Amniotic epithelial cell (primary cell): ENCODE results near the gene PROM2.

Experiments
- DNase-seq: peaks from one replicate; pipeline ENCODE4 v3.0.0-alpha.2; 2010; ENCODE audit warnings: low read depth

Gene PROM2

GRCh38 chr2:95320986-95321767, 46.9 kb downstream of the PROM2 start:
- DNase-seq: no peak

DNA sequence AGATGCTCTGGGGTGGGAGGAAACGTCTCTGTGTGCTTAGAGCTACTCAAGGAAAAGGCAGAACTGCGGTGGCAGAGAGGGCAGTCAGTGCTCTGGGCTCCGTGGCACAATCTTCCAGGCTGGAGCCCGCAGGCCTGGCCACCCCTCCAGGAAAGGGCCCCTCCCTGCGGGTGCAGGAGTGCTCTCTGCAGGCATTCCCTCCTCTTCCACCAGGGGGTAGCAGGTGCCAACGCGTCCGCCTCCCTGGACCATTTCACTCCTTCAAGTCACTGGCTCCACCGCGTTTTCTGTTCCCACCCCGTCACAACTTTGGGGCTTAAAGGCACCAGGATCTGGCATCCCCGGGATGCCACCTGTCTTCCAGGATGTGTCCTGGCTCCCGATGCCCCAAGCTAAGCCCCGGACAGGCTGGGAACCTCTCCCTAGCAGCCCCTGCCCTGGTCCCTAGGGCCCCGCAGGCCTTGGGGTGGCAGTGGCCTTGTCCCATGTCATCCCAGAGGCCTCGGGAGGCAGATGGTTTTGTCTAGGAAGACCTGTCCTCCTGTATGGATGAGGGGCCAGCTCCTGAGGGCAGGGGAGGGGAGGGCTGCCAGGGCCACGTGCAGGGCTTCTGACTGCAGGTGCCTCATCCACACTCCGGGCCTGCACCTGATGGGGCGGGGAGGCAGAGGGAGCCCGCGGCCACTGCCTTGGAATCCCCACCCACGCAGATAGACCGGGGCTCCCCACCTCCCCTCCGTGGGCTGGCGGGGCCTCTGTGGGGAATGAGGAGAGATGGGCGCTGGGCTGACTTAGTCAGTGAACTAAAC, 49.3 kb downstream of the PROM2 start:
- DNase-seq: no peak

DNA sequence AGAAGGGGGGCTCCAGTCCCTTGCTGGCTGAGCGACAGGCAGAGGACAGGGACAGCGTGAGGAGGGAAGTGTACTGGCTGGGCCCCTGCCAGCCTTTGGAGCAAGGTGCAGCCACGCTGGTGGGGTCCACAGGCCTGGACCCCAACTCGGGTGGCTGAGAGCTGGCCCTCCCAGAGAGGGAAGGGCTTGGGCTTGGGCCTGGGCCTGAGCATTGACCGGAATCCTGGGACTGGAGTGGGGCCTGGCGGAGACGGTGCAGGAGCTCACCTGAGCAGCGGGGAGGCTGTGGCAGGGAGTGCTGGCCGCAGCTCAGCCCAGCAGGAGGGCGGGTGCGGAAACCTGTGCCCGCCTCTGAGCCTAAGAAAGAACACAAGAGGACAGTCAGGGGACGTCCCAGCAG, 50.8 kb downstream of the PROM2 start:
- DNase-seq: no peak

GRCh38 chr2:95325590-95326432, 51.6 kb downstream of the PROM2 start:
- no peak for DNase-seq

GRCh38 chr2:95326433-95327140, 52.3 kb downstream of the PROM2 start:
- DNase-seq: no peak

DNA sequence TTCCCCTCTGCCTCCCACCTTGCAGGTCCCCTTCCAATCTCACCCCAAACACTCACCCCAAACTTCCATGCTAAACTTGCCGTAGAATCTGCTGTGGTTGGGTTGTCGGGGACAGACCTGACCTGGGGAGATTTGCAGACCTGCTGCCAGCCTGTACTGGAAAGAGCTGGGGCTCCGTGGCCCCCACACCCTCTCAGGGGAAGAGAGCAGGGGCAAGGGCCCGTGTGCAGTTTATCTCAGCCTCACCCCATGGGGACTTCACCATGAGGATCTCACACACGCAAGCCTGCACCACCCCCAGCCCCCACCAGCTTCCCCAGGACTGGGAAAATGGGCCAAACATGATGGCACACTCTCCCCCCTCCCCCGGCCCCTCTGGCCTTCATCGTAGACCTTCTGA, 53.6 kb downstream of the PROM2 start:
- DNase-seq: no peak

DNA sequence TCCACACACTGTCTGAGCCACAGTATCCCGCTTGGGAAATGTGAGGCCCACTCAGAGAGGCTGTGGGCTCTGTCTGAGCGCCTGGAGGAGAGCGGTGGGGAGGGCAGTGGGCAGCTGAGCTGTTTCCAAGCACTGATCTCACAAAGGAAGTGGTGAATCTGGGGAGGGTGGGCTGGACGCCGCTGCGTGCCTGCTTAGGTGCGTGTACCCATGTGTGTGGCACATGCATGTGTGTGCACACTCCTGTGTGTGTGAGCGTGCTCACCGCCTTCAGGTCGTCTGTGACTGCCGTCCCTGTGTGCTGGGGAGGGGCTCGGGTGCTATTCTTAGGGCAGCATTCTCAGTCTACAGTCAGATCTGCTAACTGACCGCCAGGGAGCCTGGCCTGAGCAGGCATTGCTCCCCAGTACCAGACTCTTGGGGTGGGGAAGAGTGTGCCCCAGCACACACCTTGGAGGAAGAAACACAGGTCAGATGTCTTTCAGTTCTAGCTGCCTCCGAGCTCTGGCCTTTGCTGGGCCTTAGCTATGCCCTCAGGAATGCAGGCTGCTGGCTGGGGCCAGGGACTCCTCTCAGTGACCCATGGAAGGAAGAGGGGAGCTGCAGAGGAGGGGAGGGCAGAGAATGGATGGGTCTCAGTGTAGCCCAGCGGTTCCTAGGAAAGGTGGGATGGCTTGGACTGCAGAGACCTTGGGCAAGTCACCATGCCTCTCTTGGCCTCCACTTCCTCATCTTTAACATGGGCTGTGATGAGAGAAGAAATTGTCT, 54.3 kb downstream of the PROM2 start:
- DNase-seq: no peak

- DNase-seq: no peak
Measured at GRCh38 chr2:95329401-95329800, 55.2 kb downstream of the PROM2 start.

- no peak for DNase-seq
Measured at GRCh38 chr2:95329891-95330793, 55.9 kb downstream of the PROM2 start.

GRCh38 chr2:95330794-95331338, 56.6 kb downstream of the PROM2 start:
- no peak for DNase-seq

DNA sequence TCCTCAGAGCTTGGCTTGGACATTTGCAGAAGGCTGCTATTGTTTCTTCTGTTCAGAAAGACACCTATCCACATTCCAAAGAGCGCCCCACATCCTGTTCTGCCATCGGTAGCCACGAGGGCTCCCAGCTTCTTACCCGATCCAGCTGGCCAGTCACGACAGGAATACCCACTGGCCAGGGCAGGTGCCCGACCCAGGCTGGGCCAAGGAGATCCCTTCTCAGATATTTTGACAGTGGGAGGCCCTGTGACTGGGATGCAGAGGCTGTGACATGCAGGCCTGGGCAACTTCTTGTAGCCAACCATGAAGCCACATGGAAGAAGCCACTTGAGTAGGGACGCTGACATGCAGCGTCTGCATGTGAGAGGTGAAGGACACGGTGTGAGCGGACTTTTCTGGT, 57.4 kb downstream of the PROM2 start:
- no peak for DNase-seq

GRCh38 chr2:95332036-95332435, 57.8 kb downstream of the PROM2 start:
- no peak for DNase-seq

- DNase-seq: no peak
Measured at GRCh38 chr2:95333056-95333455, 58.8 kb downstream of the PROM2 start.

DNA sequence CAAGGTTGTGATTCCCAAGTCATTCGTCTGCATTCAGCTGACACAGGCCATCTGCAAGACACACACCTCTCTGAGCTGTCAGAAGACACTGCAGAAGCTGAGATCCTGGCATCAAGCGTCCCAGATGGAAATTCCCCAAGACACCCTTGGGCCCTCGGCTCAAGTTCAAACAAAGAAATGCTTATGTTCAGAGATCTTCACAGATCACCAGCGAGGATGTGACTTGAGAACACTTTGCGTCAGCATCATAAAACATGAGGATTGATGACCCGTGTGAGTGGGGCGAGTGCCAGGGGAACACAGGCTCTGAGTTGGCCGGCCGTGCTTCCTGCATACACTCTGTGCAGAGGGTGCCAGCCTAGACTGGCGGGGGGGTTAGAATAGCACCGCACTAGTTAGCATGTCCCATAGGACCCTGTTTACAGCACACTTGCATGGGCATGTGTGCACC, 59.7 kb downstream of the PROM2 start:
- no peak for DNase-seq

DNA sequence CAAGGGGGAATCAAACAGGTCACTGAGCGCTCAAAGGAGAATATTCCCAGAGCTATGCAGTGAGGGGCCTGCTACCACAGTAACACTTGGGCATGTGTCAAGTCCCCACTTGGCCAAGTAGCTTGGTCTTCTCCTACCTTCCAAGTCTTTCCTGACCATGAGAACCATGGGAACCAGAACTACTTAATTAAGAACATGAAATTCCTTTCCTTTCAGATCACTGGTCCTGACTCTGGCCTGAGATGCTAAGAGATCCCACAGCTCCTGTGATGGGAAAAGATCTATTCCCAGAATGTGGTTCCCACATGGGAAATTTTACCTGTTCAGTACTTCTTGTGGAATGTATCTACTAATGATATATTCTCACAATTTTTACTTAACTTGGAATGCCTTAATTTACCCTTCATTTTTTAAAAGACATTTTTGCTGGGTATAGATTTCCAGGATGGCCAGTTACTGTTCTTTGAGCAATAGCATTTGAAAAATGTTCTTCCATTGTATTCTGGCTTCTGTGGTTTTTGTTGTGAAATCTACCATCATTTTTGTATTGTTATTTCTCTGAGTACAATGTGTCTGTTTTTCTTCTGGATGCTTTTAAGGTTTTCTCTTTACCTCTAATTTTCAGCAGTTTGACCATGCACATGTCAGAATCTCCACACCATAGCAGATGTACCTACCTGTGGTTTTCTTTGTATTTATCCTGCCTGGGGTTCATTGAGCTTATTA, 60.8 kb downstream of the PROM2 start:
- no peak for DNase-seq

DNA sequence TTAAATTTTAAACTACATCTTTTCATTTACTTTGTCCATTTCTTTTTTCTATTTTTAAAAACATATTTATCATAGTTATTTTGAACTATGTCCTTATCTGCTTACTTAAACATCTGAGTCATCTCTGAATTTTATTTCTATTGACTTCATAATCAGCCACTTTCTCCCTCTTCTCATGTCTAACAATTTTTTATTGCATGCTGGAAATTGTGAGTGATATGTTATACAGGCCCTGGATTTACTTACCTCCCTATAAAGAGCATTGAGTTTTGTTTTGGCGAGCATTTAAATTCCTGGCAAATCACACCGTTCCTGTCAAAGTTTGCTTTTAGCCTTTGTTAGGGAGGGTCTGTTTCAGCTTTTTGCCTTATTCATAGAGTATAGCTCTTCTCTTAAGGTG, 62.2 kb downstream of the PROM2 start:
- DNase-seq: no peak

DNA sequence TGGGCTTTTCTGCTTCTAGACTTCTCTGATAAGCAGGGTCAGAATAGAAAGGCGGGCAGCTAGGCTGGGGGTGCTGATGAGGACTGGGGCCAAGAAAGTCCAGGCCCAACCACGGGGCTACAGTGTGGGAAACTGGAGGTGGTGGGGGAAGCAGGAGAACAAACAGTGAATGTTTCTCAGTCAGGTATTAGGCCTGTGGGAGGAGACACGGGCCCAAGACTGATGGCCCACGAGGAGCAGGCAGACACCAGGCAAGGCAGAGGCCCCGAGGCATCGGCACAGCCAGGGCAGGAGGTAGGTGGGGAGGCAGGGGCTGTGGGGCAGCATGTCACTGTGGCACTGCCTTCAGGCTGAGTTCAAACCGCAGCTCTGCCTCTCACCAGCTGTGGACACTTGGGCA, 63.6 kb downstream of the PROM2 start:
- no peak for DNase-seq
